Measurements from ENCODE around the gene HHIPL1.

- TF ChIP-seq CTCF (IDR thresholded peaks at IDR 0.05; ENCODE audit: borderline replicate concordance, extremely low read depth, low read length, poor library complexity, severe bottlenecking) (no peak), EZH2 (IDR thresholded peaks at IDR 0.05; ENCODE audit: borderline replicate concordance, low read depth, low read length, severe bottlenecking) (no peak)
Observed at GRCh38 chr14:99679543-99679942, 34.6 kb downstream of the HHIPL1 start.
